Liver (tissue), 3 donors: Measurements from ENCODE around the gene AFP.

ENCODE experiments used
- TAF1 ChIP-seq: conservative IDR thresholded peaks from 2 replicates; pipeline ENCODE4 v1.6.1; 2016; ENCODE audit warnings: antibody characterized with exemption, mild to moderate bottlenecking
- TF ChIP-seq, protein P1 (sequence below): fragments of 150-350 bp; IDR thresholded peaks from 2 replicates; pipeline ENCODE4 v1.5.1; 2017; ENCODE audit warnings: improper control_type of control experiment, low read depth, low read length; ENCODE audit not compliant: missing input control
- donor health status: healthy.
- donor health status: healthy.

DNA sequence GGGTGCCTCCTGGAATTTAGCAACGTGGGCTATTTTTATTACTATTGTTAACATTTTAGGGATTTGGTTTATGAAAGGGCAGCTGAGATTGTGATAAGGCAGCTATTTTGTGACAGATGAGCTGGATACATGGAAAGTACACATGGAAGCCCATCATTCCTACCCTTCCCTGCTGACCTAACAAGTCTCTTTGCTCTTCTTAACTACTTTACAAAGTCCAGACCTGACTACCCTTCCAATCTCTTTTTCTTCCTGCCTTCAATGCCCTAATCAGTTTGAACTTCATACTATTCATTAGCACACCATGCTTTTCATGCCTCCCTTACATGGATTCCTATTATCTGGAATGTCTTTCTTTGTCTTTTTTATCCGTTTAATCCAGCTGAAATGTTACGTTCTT, 9.4 kb upstream of the AFP start:
- TF ChIP-seq, protein P1, sequence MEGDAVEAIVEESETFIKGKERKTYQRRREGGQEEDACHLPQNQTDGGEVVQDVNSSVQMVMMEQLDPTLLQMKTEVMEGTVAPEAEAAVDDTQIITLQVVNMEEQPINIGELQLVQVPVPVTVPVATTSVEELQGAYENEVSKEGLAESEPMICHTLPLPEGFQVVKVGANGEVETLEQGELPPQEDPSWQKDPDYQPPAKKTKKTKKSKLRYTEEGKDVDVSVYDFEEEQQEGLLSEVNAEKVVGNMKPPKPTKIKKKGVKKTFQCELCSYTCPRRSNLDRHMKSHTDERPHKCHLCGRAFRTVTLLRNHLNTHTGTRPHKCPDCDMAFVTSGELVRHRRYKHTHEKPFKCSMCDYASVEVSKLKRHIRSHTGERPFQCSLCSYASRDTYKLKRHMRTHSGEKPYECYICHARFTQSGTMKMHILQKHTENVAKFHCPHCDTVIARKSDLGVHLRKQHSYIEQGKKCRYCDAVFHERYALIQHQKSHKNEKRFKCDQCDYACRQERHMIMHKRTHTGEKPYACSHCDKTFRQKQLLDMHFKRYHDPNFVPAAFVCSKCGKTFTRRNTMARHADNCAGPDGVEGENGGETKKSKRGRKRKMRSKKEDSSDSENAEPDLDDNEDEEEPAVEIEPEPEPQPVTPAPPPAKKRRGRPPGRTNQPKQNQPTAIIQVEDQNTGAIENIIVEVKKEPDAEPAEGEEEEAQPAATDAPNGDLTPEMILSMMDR = no peak
- TF ChIP-seq TAF1 = no peak
